Measurements from ENCODE around the gene DNTTIP2. TPM values are rescaled to one million over a fixed set of nuclear protein-coding genes. Genes with fewer than 3 reads are reported as not detected.
A peak's percentile ranks its signal among the peaks of the same experiment; 100 is the strongest.

DNTTIP2 gene
- total and polyA plus RNA-seq, 10 donors: 32.9 to 57.8 (median 46.3) TPM

GRCh38 chr1:93904228-93904627, 25.2 kb upstream of the DNTTIP2 start:
- peak overlapping the region in 1 of 8 donors; percentile 21 for H3K4me3 ChIP-seq
- H3K9me3 ChIP-seq: no peaks in the 10 kb centered on the region
- no peak for DNase-seq
- peak overlapping the region; percentile 0 to 80 (median 66) for H3K27ac ChIP-seq
- intact Hi-C loops (cut with DNase I; ENCODE audit: low total_unique reads): no loop called here
- H3K4me1 ChIP-seq: peaks cover 9 to 59% (median 42%) of the 10 kb centered on the region in 6 donors
- peaks cover 0 to 24% (median 11%) of the 10 kb centered on the region in 6 donors for H3K36me3 ChIP-seq
- TF ChIP-seq CTCF (IDR thresholded peaks at IDR 0.05 in 8 of 11, conservative IDR thresholded peaks at IDR 0.05 in 3 of 11): no peak
- TF ChIP-seq POLR2A (IDR thresholded peaks at IDR 0.05): no peak
- TF ChIP-seq POLR2AphosphoS5 (IDR thresholded peaks at IDR 0.05): no peak
- 8 to 20% (median 9%) methylated on average over 2 of the region's 2 CpGs for WGBS, 5 donors
- H3K27me3 ChIP-seq (replicated peaks in 1 of 7): no peaks in the 10 kb centered on the region

- DNase-seq: no peak
- Histone ChIP-seq H3K27me3 (replicated peaks in 1 of 7) (no peaks in the 10 kb centered on the region), H3K4me1 (peaks cover 0 to 30% (median 22%) of the 10 kb centered on the region in 6 donors), H3K9me3 (no peaks in the 10 kb centered on the region), H3K36me3 (peaks cover 0 to 55% (median 19%) of the 10 kb centered on the region in 6 donors), H3K4me3 (no peak overlapping the region), H3K27ac (no peak overlapping the region)
- intact Hi-C loops (cut with DNase I; ENCODE audit: low total_unique reads): no loop called here
- TF ChIP-seq POLR2AphosphoS5 (IDR thresholded peaks at IDR 0.05) (no peak), POLR2A (IDR thresholded peaks at IDR 0.05) (no peak)
- WGBS, 5 donors: 95 to 100% (median 98%) methylated on average over 3 of the region's 3 CpGs
Measured at GRCh38 chr1:93900723-93901504, 21.9 kb upstream of the DNTTIP2 start.

- DNase-seq: no peak
- Histone ChIP-seq H3K36me3 (peaks cover 0 to 68% (median 24%) of the 10 kb centered on the region in 6 donors), H3K27ac (no peak overlapping the region), H3K4me1 (peaks cover 0 to 18% (median 12%) of the 10 kb centered on the region in 6 donors), H3K4me3 (no peak overlapping the region), H3K9me3 (no peaks in the 10 kb centered on the region), H3K27me3 (replicated peaks in 1 of 7) (no peaks in the 10 kb centered on the region)
- intact Hi-C loops (cut with DNase I; ENCODE audit: low total_unique reads): no loop called here
- 65 to 97% (median 83%) methylated on average over 3 of the region's 3 CpGs for WGBS, 5 donors
- TF ChIP-seq CTCF (IDR thresholded peaks at IDR 0.05 in 8 of 11, conservative IDR thresholded peaks at IDR 0.05 in 3 of 11) (no peak), POLR2AphosphoS5 (IDR thresholded peaks at IDR 0.05) (no peak), POLR2A (IDR thresholded peaks at IDR 0.05) (no peak)
Measured at GRCh38 chr1:93899543-93900207, 20.7 kb upstream of the DNTTIP2 start.

GRCh38 chr1:93888900-93889299, 9.9 kb upstream of the DNTTIP2 start:
- DNase-seq: no peak
- Histone ChIP-seq H3K36me3 (peaks cover 0 to 79% (median 18%) of the 10 kb centered on the region in 6 donors), H3K4me1 (no peaks in the 10 kb centered on the region), H3K27ac (no peak overlapping the region), H3K4me3 (no peak overlapping the region), H3K27me3 (replicated peaks in 1 of 7) (no peaks in the 10 kb centered on the region), H3K9me3 (no peaks in the 10 kb centered on the region)
- 86 to 94% (median 91%) methylated on average over 6 of the region's 6 CpGs for WGBS, 5 donors
- intact Hi-C loops (cut with DNase I; ENCODE audit: low total_unique reads): no loop called here
- TF ChIP-seq CTCF (IDR thresholded peaks at IDR 0.05 in 8 of 11, conservative IDR thresholded peaks at IDR 0.05 in 3 of 11) (no peak), POLR2A (IDR thresholded peaks at IDR 0.05) (no peak), POLR2AphosphoS5 (IDR thresholded peaks at IDR 0.05) (no peak)
